H1 (cell line): ENCODE measurements around the gene GHRL. TPM values are rescaled to one million over a fixed set of nuclear protein-coding genes. Genes with fewer than 3 reads are reported as not detected.

Experiments used
- CTCF ChIA-PET: fragments of 300-600 bp; sonication (Branson Sonifier 250); formaldehyde crosslinking; loops from one replicate; lab custom pipeline; 2021; ENCODE audit not compliant: partially characterized antibody; lab: Charles Lee
- POLR2A ChIA-PET: fragments of 300-600 bp; sonication (Branson Sonifier 250); formaldehyde crosslinking; loops from one replicate; lab custom pipeline; 2021; ENCODE audit warnings: inconsistent platforms; ENCODE audit not compliant: partially characterized antibody; lab: Charles Lee
- DNase-seq, 2 experiments: peaks; one replicate each; pipeline versions ENCODE4 v3.0.0 to v3.0.0-alpha.2; 2010 to 2022; ENCODE audit warnings: low spot score in 2 of 2, low read depth in 1 of 2, mixed read lengths in 1 of 2
- FAIRE-seq: peaks from 2 replicates; lab custom pipeline; 2011; peaks lifted over from hg19 to GRCh38; lab: Jason Lieb, UNC
- H2AFZ ChIP-seq: 2 replicates; pipeline ENCODE4 v1.8.1; 2012; ENCODE audit warnings: low read length, inconsistent platforms
- H2AK5ac ChIP-seq: 2 replicates; pipeline ENCODE4 v1.6.1; 2013; ENCODE audit warnings: low read depth, low read length
- H2BK120ac ChIP-seq: replicated peaks from 2 replicates; pipeline ENCODE3; 2013; ENCODE audit warnings: low read depth, low read length, inconsistent platforms
- H2BK12ac ChIP-seq: 2 replicates; pipeline ENCODE4 v1.6.1; 2013; ENCODE audit warnings: low read depth, low read length
- H2BK15ac ChIP-seq: 2 replicates; pipeline ENCODE4 v1.6.1; 2013; ENCODE audit warnings: low read length
- H2BK20ac ChIP-seq: 2 replicates; pipeline ENCODE4 v1.6.1; 2013; ENCODE audit warnings: low read length
- H2BK5ac ChIP-seq: 2 replicates; pipeline ENCODE4 v1.6.1; 2013; ENCODE audit warnings: low read depth, low read length
- H3K14ac ChIP-seq: 2 replicates; pipeline ENCODE4 v1.6.1; 2013; ENCODE audit warnings: inconsistent platforms; ENCODE audit not compliant: insufficient read length
- H3K18ac ChIP-seq: 2 replicates; pipeline ENCODE4 v1.6.1; 2013; ENCODE audit warnings: low read length; ENCODE audit errors: extremely low read depth
- H3K23ac ChIP-seq: 2 replicates; pipeline ENCODE4 v1.6.1; 2013; ENCODE audit warnings: inconsistent platforms; ENCODE audit not compliant: insufficient read length
- H3K23me2 ChIP-seq: 2 replicates; pipeline ENCODE4 v1.6.1; 2013; ENCODE audit warnings: low read depth, low read length
- H3K27ac ChIP-seq: 2 replicates; pipeline ENCODE4 v1.6.1; 2011; ENCODE audit warnings: low read depth, low read length, inconsistent platforms
- H3K27me3 ChIP-seq, 4 experiments: replicated peaks in 1 of 4; 1 replicate in 1 of 4; 2 replicates in 3 of 4; pipeline versions ENCODE4 v1.6.1 to v1.8.1; 2011 to 2013; ENCODE audit warnings: low read length in 3 of 4, mild to moderate bottlenecking in 3 of 4, inconsistent platforms in 2 of 4, mixed read lengths in 2 of 4, moderate library complexity in 1 of 4; ENCODE audit not compliant: control insufficient read depth in 3 of 4, insufficient read depth in 3 of 4; ENCODE audit errors: extremely low read depth in 1 of 4
- H3K36me3 ChIP-seq, 4 experiments: 2 replicates each; pipeline versions ENCODE4 v1.6.1 to v1.8.1; 2011 to 2013; ENCODE audit warnings: mild to moderate bottlenecking in 4 of 4, low read length in 3 of 4, moderate library complexity in 2 of 4, control low read depth in 1 of 4, inconsistent platforms in 1 of 4; ENCODE audit not compliant: insufficient read depth in 4 of 4, control insufficient read depth in 2 of 4
- H3K4ac ChIP-seq: replicated peaks from 2 replicates; pipeline ENCODE3; 2013; ENCODE audit warnings: low read length, low read depth, mixed read lengths, inconsistent platforms; ENCODE audit not compliant: insufficient read length
- H3K4me1 ChIP-seq, 4 experiments: replicated peaks in 1 of 4; 1 replicate in 1 of 4; 2 replicates in 3 of 4; pipeline versions ENCODE4 v1.6.1 to v1.8.1; 2011 to 2013; ENCODE audit warnings: low read length in 3 of 4, inconsistent platforms in 2 of 4, mixed read lengths in 1 of 4; ENCODE audit not compliant: insufficient read depth in 4 of 4, control insufficient read depth in 3 of 4
- H3K4me2 ChIP-seq, 2 experiments: 2 replicates each; pipeline versions ENCODE4 v1.6.1 to v1.8.1; 2011 to 2013; ENCODE audit warnings: low read depth in 2 of 2, low read length in 2 of 2, control low read depth in 1 of 2, inconsistent platforms in 1 of 2, mild to moderate bottlenecking in 1 of 2; ENCODE audit not compliant: insufficient read depth in 1 of 2
- H3K4me3 ChIP-seq, 4 experiments: fragments of 200-600, 300-600 bp in 1 of 4; sonication (generic), shearing (Covaris generic), sonication (Bioruptor Twin) in 1 of 4; 2 replicates each; pipeline versions ENCODE4 v1.5.1 to v1.8.1; 2011 to 2016; ENCODE audit warnings: low read length in 4 of 4, low read depth in 3 of 4, control low read depth in 2 of 4, inconsistent platforms in 2 of 4, mild to moderate bottlenecking in 2 of 4, mixed read lengths in 1 of 4, moderate library complexity in 1 of 4; ENCODE audit not compliant: insufficient read depth in 2 of 4; ENCODE audit errors: extremely low read depth in 1 of 4
- H3K56ac ChIP-seq: replicated peaks from 2 replicates; pipeline ENCODE3; 2013; ENCODE audit warnings: low read depth, mild to moderate bottlenecking, mixed read lengths, low read length, inconsistent platforms; ENCODE audit not compliant: insufficient read length
- H3K79me1 ChIP-seq: 2 replicates; pipeline ENCODE4 v1.6.1; 2013; ENCODE audit warnings: low read depth, low read length, control low read depth
- H3K79me2 ChIP-seq, 2 experiments: 2 replicates each; pipeline versions ENCODE4 v1.6.1 to v1.8.1; 2012 to 2013; ENCODE audit warnings: low read length in 2 of 2, mild to moderate bottlenecking in 2 of 2, inconsistent platforms in 1 of 2; ENCODE audit not compliant: insufficient read depth in 2 of 2, control insufficient read depth in 1 of 2
- H3K9ac ChIP-seq, 4 experiments: replicated peaks in 1 of 4; 1 replicate in 1 of 4; 2 replicates in 3 of 4; pipeline versions ENCODE4 v1.6.1 to v1.8.1; 2011 to 2013; ENCODE audit warnings: low read depth in 3 of 4, low read length in 3 of 4, control low read depth in 2 of 4, mild to moderate bottlenecking in 2 of 4, moderate library complexity in 2 of 4, inconsistent platforms in 1 of 4; ENCODE audit errors: extremely low read depth in 1 of 4
- H3K9me3 ChIP-seq, 2 experiments: 2 replicates each; pipeline versions ENCODE4 v1.6.1 to v1.8.1; 2012 to 2013; ENCODE audit warnings: mild to moderate bottlenecking in 2 of 2, moderate library complexity in 2 of 2, control low read depth in 1 of 2, inconsistent platforms in 1 of 2, low read depth in 1 of 2, low read length in 1 of 2, mixed read lengths in 1 of 2; ENCODE audit not compliant: insufficient read depth in 2 of 2
- H4K20me1 ChIP-seq, 2 experiments: replicated peaks in 1 of 2; 2 replicates each; pipeline versions ENCODE3 to v1.8.1; 2011 to 2013; ENCODE audit warnings: inconsistent platforms in 2 of 2, low read length in 2 of 2, mild to moderate bottlenecking in 1 of 2; ENCODE audit not compliant: insufficient read depth in 2 of 2, control insufficient read depth in 1 of 2
- H4K5ac ChIP-seq: 2 replicates; pipeline ENCODE4 v1.6.1; 2013; ENCODE audit warnings: low read length, low read depth, mixed read lengths, inconsistent platforms; ENCODE audit not compliant: insufficient read length
- H4K8ac ChIP-seq: 2 replicates; pipeline ENCODE4 v1.8.0; 2013; ENCODE audit warnings: mild to moderate bottlenecking, moderate library complexity, low read length, inconsistent platforms; ENCODE audit not compliant: insufficient read depth; ENCODE audit errors: extremely low read depth
- H4K91ac ChIP-seq: replicated peaks from 2 replicates; pipeline ENCODE3; 2013; ENCODE audit warnings: low read length, mixed read lengths, inconsistent platforms; ENCODE audit not compliant: insufficient read length
- CBX5 ChIP-seq: fragments of 300-800, 300-1000 bp; sonication (generic); IDR thresholded peaks from 2 replicates; pipeline ENCODE4 v1.7.1; 2016; ENCODE audit warnings: antibody characterized with exemption, low read length, low read depth
- GABPA ChIP-seq: IDR thresholded peaks from 2 replicates; pipeline ENCODE4 v1.6.1; 2011; ENCODE audit warnings: mild to moderate bottlenecking, low read length, moderate library complexity, borderline replicate concordance; ENCODE audit not compliant: insufficient read depth
- PHF8 ChIP-seq: fragments of 200-600 bp; sonication (generic); conservative IDR thresholded peaks from 2 replicates; pipeline ENCODE4 v1.7.1; 2012; ENCODE audit warnings: low read depth, mild to moderate bottlenecking, inconsistent platforms, low read length, moderate library complexity
- POLR2AphosphoS5 ChIP-seq: IDR thresholded peaks from 2 replicates; pipeline ENCODE4 v1.6.1; 2011; ENCODE audit warnings: low read depth, low read length
- RAD21 ChIP-seq, 2 experiments: IDR thresholded peaks in 1 of 2; conservative IDR thresholded peaks in 1 of 2; 2 replicates each; pipeline ENCODE4 v1.6.1; 2011; ENCODE audit warnings: low read depth in 2 of 2, low read length in 2 of 2, improper control_type of control experiment in 1 of 2, inconsistent platforms in 1 of 2, mild to moderate bottlenecking in 1 of 2, moderate library complexity in 1 of 2
- SIX5 ChIP-seq: IDR thresholded peaks from 2 replicates; pipeline ENCODE4 v1.6.1; 2011; ENCODE audit warnings: mild to moderate bottlenecking, low read depth, low read length
- SUZ12 ChIP-seq: fragments of 200-600 bp; sonication (generic); IDR thresholded peaks from 2 replicates; pipeline ENCODE4 v1.6.1; 2012; ENCODE audit warnings: mild to moderate bottlenecking, inconsistent platforms, low read length, moderate library complexity, mixed read lengths
- USF2 ChIP-seq: IDR thresholded peaks from 2 replicates; pipeline ENCODE4 v1.6.1; 2011; ENCODE audit warnings: low read length, improper control_type of control experiment
- WGBS, 2 experiments: shearing (Covaris generic) in 1 of 2; methylation state at CpG; one replicate each; pipeline versions ENCODE4 v1.1.6 to v1.1.7; 2013 to 2015; ENCODE audit warnings: low lambda C conversion rate in 2 of 2, mixed read lengths in 2 of 2, inconsistent platforms in 1 of 2, low coverage in 1 of 2, missing lambda C conversion rate in 1 of 2; ENCODE audit not compliant: insufficient replicate concordance in 2 of 2, insufficient coverage in 1 of 2, insufficient read length in 1 of 2; ENCODE audit errors: extremely low coverage in 1 of 2, missing lambda C conversion rate in 1 of 2; 5-methylcytosine and 5-hydroxymethylcytosine counted together
- polyA plus RNA-seq, 7 experiments: library from polyadenylated mRNA; depleted of rRNA in 3 of 7; stranded (reverse) in 5 of 7; unstranded in 2 of 7; fragments of >200 nt in 5 of 7; fragments of 200-250 nt in 2 of 7; gene quantifications; 1 replicate in 5 of 7; 2 replicates in 1 of 7; 4 replicates in 1 of 7; pipeline versions ENCODE4 v1.2.1 to v1.2.3, GENCODE V29; 2011 to 2013; ENCODE audit warnings: missing spikeins in 2 of 7, mixed read lengths in 2 of 7
- total RNA-seq: library from RNA; stranded (reverse); fragmentation: NEBNext Ultra II Directional; extraction: Animal tissue kit (Norgen Biotek cat#: 25700); gene quantifications from 2 replicates; pipeline ENCODE4 v1.2.1, GENCODE V29; 2021
- TF ChIP-seq, protein P1 (sequence below): IDR thresholded peaks from 2 replicates; pipeline ENCODE4 v1.6.1; 2012; ENCODE audit warnings: low read length, inconsistent platforms
- TF ChIP-seq, protein P2 (sequence below): IDR thresholded peaks from 2 replicates; pipeline ENCODE4 v1.6.1; 2012; ENCODE audit warnings: inconsistent platforms

The GHRL gene
- total and polyA plus RNA-seq, 2 of the 8 experiments (the other 6 are each of a cell fraction or from before 2014, with no cell fraction given), result 0.32 to 0.35 TPM

DNA sequence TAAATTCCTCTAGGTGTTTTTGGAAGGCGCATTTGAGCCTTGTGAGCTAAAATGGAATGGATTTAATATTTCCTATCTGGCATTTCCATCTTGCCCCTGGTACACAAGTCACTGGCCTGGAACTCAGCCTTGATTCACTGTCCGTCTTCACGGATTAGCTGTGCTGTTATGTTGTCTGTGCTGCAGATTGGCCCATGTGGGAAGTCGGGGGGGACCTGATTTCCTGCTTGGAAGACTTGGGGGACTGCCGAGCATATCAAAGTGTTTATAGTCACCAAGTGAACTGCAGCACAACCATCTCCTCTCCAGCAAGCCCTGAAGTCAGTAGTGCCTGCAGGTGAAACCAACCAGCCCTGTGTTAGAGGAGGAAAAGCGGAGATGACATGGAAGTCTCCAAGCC is 12.2 kb downstream of the GHRL start:
- Histone ChIP-seq H4K20me1 (peaks cover 0 to 10% of the 10 kb centered on the region in 2 experiments), H4K8ac (no peak overlapping the region), H2BK20ac (no peak overlapping the region), H3K4me3 (no peak overlapping the region), H2AK5ac (no peak overlapping the region), H2AFZ (no peak overlapping the region), H3K79me2 (peaks cover 0 to 2% of the 10 kb centered on the region in 2 experiments; a peak in 1 of 4 replicates), H2BK5ac (no peak overlapping the region), H2BK120ac (no peak overlapping the region), H3K4ac (no peak overlapping the region), H3K14ac (no peak overlapping the region), H3K27me3 (no peaks in the 10 kb centered on the region), H3K4me2 (no peak overlapping the region), H3K79me1 (peaks cover 3% of the 10 kb centered on the region; the same call in 1 of the 2 replicates), H3K4me1 (no peaks in the 10 kb centered on the region), H2BK12ac (no peak overlapping the region), H3K9ac (no peak overlapping the region), H2BK15ac (no peak overlapping the region), H3K23me2 (no peaks in the 10 kb centered on the region), H3K18ac (no peak overlapping the region), H4K5ac (no peak overlapping the region), H3K27ac (no peak overlapping the region), H4K91ac (no peak overlapping the region), H3K9me3 (no peaks in the 10 kb centered on the region), H3K23ac (no peak overlapping the region), H3K56ac (no peak overlapping the region), H3K36me3 (peaks cover 0 to 32% (median 21%) of the 10 kb centered on the region in 4 experiments)
- WGBS, 2 experiments, result 92% methylated on average over 6 of the region's 6 CpGs; no CpG with 5 or more reads in 1 of the 2 experiments
- POLR2A ChIA-PET, result interaction anchor here (0.7 to 1.4 kb wide), 2 partner anchors 11 to 32 kb away, joined by 3 read pairs; partner anchors contain the start of gene TATDN2
- no peak for FAIRE-seq
- DNase-seq, result no peak
- CTCF ChIA-PET, result interaction anchor here (0.6 to 2.1 kb wide), 9 partner anchors 10 to 201 kb away, joined by 3 to 7 read pairs (median 4); partner anchors contain the start of gene TATDN2
- TF ChIP-seq POLR2AphosphoS5, result no peak
- no peak for TF ChIP-seq USF2
- TF ChIP-seq, protein P1, sequence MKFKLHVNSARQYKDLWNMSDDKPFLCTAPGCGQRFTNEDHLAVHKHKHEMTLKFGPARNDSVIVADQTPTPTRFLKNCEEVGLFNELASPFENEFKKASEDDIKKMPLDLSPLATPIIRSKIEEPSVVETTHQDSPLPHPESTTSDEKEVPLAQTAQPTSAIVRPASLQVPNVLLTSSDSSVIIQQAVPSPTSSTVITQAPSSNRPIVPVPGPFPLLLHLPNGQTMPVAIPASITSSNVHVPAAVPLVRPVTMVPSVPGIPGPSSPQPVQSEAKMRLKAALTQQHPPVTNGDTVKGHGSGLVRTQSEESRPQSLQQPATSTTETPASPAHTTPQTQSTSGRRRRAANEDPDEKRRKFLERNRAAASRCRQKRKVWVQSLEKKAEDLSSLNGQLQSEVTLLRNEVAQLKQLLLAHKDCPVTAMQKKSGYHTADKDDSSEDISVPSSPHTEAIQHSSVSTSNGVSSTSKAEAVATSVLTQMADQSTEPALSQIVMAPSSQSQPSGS, result no peak
- TF ChIP-seq, protein P2, sequence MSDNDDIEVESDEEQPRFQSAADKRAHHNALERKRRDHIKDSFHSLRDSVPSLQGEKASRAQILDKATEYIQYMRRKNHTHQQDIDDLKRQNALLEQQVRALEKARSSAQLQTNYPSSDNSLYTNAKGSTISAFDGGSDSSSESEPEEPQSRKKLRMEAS, result no peak
- TF ChIP-seq SUZ12, result no peak
- TF ChIP-seq RAD21 (IDR thresholded peaks at IDR 0.05 in 1 of 2, conservative IDR thresholded peaks at IDR 0.05 in 1 of 2; ENCODE audit: low read depth in 2 of 2, low read length in 2 of 2), result no peak
- TF ChIP-seq PHF8, result no peak
- no peak for TF ChIP-seq GABPA
- TF ChIP-seq CBX5, result no peak
- no peak for TF ChIP-seq SIX5
